Suprapubic skin (tissue), 3 donors: Measurements from ENCODE around the gene EZR.

ENCODE experiments used
- CTCF ChIP-seq, 2 donors: fragments of 200-600 bp in 1 of 2; fragments of 450-650 bp in 1 of 2; sonication (generic) in 1 of 2; IDR thresholded peaks; one replicate each; pipeline ENCODE4 v1.5.1; 2016 to 2019; ENCODE audit warnings: antibody characterized with exemption in 2 of 2, mild to moderate bottlenecking in 1 of 2, moderate library complexity in 1 of 2
- POLR2A ChIP-seq, 2 donors: fragments of 450-650 bp; IDR thresholded peaks; one replicate each; pipeline ENCODE4 v1.6.1; 2017; ENCODE audit warnings: antibody characterized with exemption in 2 of 2, mild to moderate bottlenecking in 2 of 2, moderate library complexity in 2 of 2

GRCh38 chr6:158774717-158775449 lies 44.3 kb downstream of the EZR start:
- TF ChIP-seq POLR2A (IDR thresholded peaks at IDR 0.05) (no peak), CTCF (IDR thresholded peaks at IDR 0.05) (no peak)
